Endothelial cell of umbilical vein (primary cell): ENCODE data around the gene BLOC1S1. TPM values are rescaled to one million over a fixed set of nuclear protein-coding genes. Genes with fewer than 3 reads are reported as not detected.

Experiments
- BruUV-seq: library from RNA; stranded (reverse); fragments of 400-500 nt; replicated peaks from 2 replicates; lab custom pipeline; 2021; lab: Mats Ljungman, UMichigan
- CTCF ChIA-PET: fragments of 300-600, 350-600 bp; sonication (Branson Sonifier 250); formaldehyde crosslinking; loops from one replicate; lab custom pipeline; 2021; ENCODE audit warnings: antibody characterized with exemption, inconsistent platforms; lab: Charles Lee
- POLR2A ChIA-PET: fragments of 300-600, 350-600 bp; sonication (Branson Sonifier 250); formaldehyde crosslinking; loops from one replicate; lab custom pipeline; 2021; ENCODE audit warnings: antibody characterized with exemption, inconsistent platforms; lab: Charles Lee
- DNase-seq: peaks from one replicate; pipeline ENCODE4 v3.0.0-alpha.2; 2011; ENCODE audit warnings: low read depth, low spot score
- FAIRE-seq: peaks from 2 replicates; lab custom pipeline; 2011; peaks lifted over from hg19 to GRCh38; lab: Jason Lieb, UNC
- H2AFZ ChIP-seq: 2 replicates; pipeline ENCODE4 v1.6.0; 2012; ENCODE audit warnings: low read depth, low read length, control low read depth, inconsistent platforms
- H3K27ac ChIP-seq: 2 replicates; pipeline ENCODE4 v1.5.1; 2011; ENCODE audit warnings: low read depth, mild to moderate bottlenecking, control low read depth, low read length, moderate library complexity; ENCODE audit not compliant: insufficient read depth
- H3K27me3 ChIP-seq, 2 experiments: 2 replicates each; pipeline versions ENCODE4 v1.6.0 to v1.6.1; 2011; ENCODE audit warnings: low read length in 2 of 2, mixed read lengths in 1 of 2; ENCODE audit not compliant: control insufficient read depth in 2 of 2, insufficient read depth in 2 of 2
- H3K36me3 ChIP-seq, 2 experiments: 2 replicates in 1 of 2; 3 replicates in 1 of 2; pipeline ENCODE4 v1.5.1; 2011; ENCODE audit warnings: low read length in 2 of 2, mild to moderate bottlenecking in 1 of 2, moderate library complexity in 1 of 2; ENCODE audit not compliant: control insufficient read depth in 2 of 2, insufficient read depth in 2 of 2; ENCODE audit errors: extremely low read depth in 1 of 2
- H3K4me1 ChIP-seq: 3 replicates; pipeline ENCODE4 v1.5.1; 2011; ENCODE audit warnings: mild to moderate bottlenecking, low read length; ENCODE audit not compliant: control insufficient read depth, insufficient read depth; ENCODE audit errors: extremely low read depth
- H3K4me2 ChIP-seq: 2 replicates; pipeline ENCODE4 v1.6.1; 2011; ENCODE audit warnings: low read length, control low read depth, mixed read lengths; ENCODE audit not compliant: insufficient read depth
- H3K4me3 ChIP-seq, 3 experiments: fragments of 200-600 bp in 1 of 3; sonication (generic), shearing (Covaris generic) in 1 of 3; replicated peaks in 1 of 3; 2 replicates each; pipeline ENCODE4 v1.5.1; 2011 to 2016; ENCODE audit warnings: control low read depth in 3 of 3, low read length in 3 of 3, mild to moderate bottlenecking in 2 of 3, inconsistent platforms in 1 of 3, low read depth in 1 of 3, moderate library complexity in 1 of 3; ENCODE audit not compliant: insufficient read depth in 1 of 3
- H3K79me2 ChIP-seq: 2 replicates; pipeline ENCODE4 v1.6.0; 2012; ENCODE audit warnings: low read length, inconsistent platforms; ENCODE audit not compliant: control insufficient read depth, insufficient read depth
- H3K9ac ChIP-seq: replicated peaks from 2 replicates; pipeline ENCODE3; 2011; ENCODE audit warnings: low read length, control low read depth; ENCODE audit not compliant: insufficient read depth; ENCODE audit errors: extremely low read depth
- H3K9me1 ChIP-seq: replicated peaks from 3 replicates; pipeline ENCODE4 v1.6.0; 2011; ENCODE audit warnings: mild to moderate bottlenecking, low read length; ENCODE audit not compliant: control insufficient read depth, insufficient read depth; ENCODE audit errors: extremely low read depth
- H3K9me3 ChIP-seq: replicated peaks from 2 replicates; pipeline ENCODE4 v1.5.1; 2012; ENCODE audit warnings: low read length, inconsistent platforms; ENCODE audit not compliant: control insufficient read depth, insufficient read depth
- H4K20me1 ChIP-seq: replicated peaks from 2 replicates; pipeline ENCODE3; 2011; ENCODE audit warnings: mild to moderate bottlenecking, low read length; ENCODE audit not compliant: control insufficient read depth, insufficient read depth; ENCODE audit errors: extremely low read depth
- EZH2 ChIP-seq: IDR thresholded peaks from 2 replicates; pipeline ENCODE4 v1.6.1; 2012; ENCODE audit warnings: borderline replicate concordance, low read depth, mild to moderate bottlenecking, moderate library complexity, low read length, inconsistent platforms; ENCODE audit not compliant: severe bottlenecking
- FOS ChIP-seq: IDR thresholded peaks from 2 replicates; pipeline ENCODE4 v1.6.1; 2011; ENCODE audit warnings: mild to moderate bottlenecking, low read length, moderate library complexity, borderline replicate concordance; ENCODE audit not compliant: insufficient read depth
- GATA2 ChIP-seq: IDR thresholded peaks from 2 replicates; pipeline ENCODE4 v1.7.0; 2011; ENCODE audit warnings: low read depth, mild to moderate bottlenecking, moderate library complexity, mixed read lengths, low read length; ENCODE audit not compliant: insufficient read length, insufficient read depth
- JUN ChIP-seq: IDR thresholded peaks from 2 replicates; pipeline ENCODE4 v1.6.1; 2011; ENCODE audit warnings: borderline replicate concordance, low read depth; ENCODE audit not compliant: insufficient read length, insufficient read depth
- MYC ChIP-seq: IDR thresholded peaks from one replicate; pipeline ENCODE4 v1.6.1; 2011; ENCODE audit warnings: mild to moderate bottlenecking, low read depth, low read length
- POLR2A ChIP-seq: IDR thresholded peaks from 2 replicates; pipeline ENCODE4 v1.6.1; 2012; ENCODE audit warnings: low read depth, mild to moderate bottlenecking, control low read depth, low read length
- POLR2AphosphoS5 ChIP-seq: IDR thresholded peaks from 2 replicates; pipeline ENCODE4 v1.6.1; 2012; ENCODE audit warnings: low read depth, mild to moderate bottlenecking, control low read depth, low read length, moderate library complexity; ENCODE audit not compliant: insufficient read depth
- dilution Hi-C: fragments of 300-500 bp; cut with MboI; formaldehyde crosslinking; loops from one replicate; pipeline ENCODE4 v1.15.0; 2019; ENCODE audit warnings: low sequenced_read_pairs; ENCODE audit not compliant: extremely low pct_ligation_motif_present
- intact Hi-C: fragments of 100-400 bp; cut with micrococcal nuclease; formaldehyde crosslinking; loops from one replicate; pipeline ENCODE4 v1.10.0; 2022
- polyA plus RNA-seq, 4 experiments: library from polyadenylated mRNA; depleted of rRNA in 3 of 4; stranded (reverse) in 3 of 4; unstranded in 1 of 4; fragments of >200 nt; gene quantifications; 2 replicates each; pipeline versions ENCODE4 v1.2.1 to v1.2.3, GENCODE V29; 2011 to 2012; ENCODE audit warnings: missing spikeins in 1 of 4
- total RNA-seq: library from RNA; stranded (reverse); gene quantifications from 2 replicates; pipeline ENCODE4 v1.2.3, GENCODE V29; 2021
- TF ChIP-seq, protein P1 (sequence below), 2 donors: IDR thresholded peaks; 1 replicate in 1 of 2; 2 replicates in 1 of 2; pipeline ENCODE4 v1.5.1; 2011; ENCODE audit warnings: low read length in 2 of 2, mild to moderate bottlenecking in 2 of 2, moderate library complexity in 2 of 2, control low read depth in 1 of 2, inconsistent platforms in 1 of 2, low read depth in 1 of 2; ENCODE audit not compliant: insufficient read depth in 1 of 2; ENCODE audit errors: extremely low read depth in 1 of 2
- TF ChIP-seq, protein P2 (sequence below): IDR thresholded peaks from 2 replicates; pipeline ENCODE4 v1.6.1; 2011; ENCODE audit not compliant: insufficient read depth, insufficient read length

The BLOC1S1 gene
- total and polyA plus RNA-seq, 2 donors (not counting 3 experiments of a cell fraction or from before 2014, with no cell fraction given) = 84.1 to 192 TPM

GRCh38 chr12:55728186-55728938 lies 12.5 kb downstream of the BLOC1S1 start:
- no peak overlapping the region for H2AFZ ChIP-seq
- H3K79me2 ChIP-seq = peaks cover 30% of the 10 kb centered on the region
- peak; percentile 76 for FAIRE-seq
- peak; percentile 61 for DNase-seq
- H3K4me3 ChIP-seq = peak overlapping the region; percentile 71 to 89 (median 76)
- intact Hi-C loops = no loop called here
- H3K36me3 ChIP-seq = peaks cover 13 to 27% of the 10 kb centered on the region in 2 experiments
- H4K20me1 ChIP-seq = no peaks in the 10 kb centered on the region
- peak overlapping the region; percentile 58 for H3K27ac ChIP-seq
- no peaks in the 10 kb centered on the region for H3K9me3 ChIP-seq
- H3K4me2 ChIP-seq = peak overlapping the region; percentile 46
- no peaks in the 10 kb centered on the region for H3K27me3 ChIP-seq
- peaks cover 19% of the 10 kb centered on the region for H3K4me1 ChIP-seq
- H3K9ac ChIP-seq = peak overlapping the region; percentile 94
- no TSS peak for BruUV-seq
- no peaks in the 10 kb centered on the region for H3K9me1 ChIP-seq
- dilution Hi-C loops = no loop called here
- ChIA-PET POLR2A (interaction anchor here (0.7 to 1.8 kb wide), 5 partner anchors 10 to 1223 kb away, joined by 3 to 6 read pairs (median 3); partner anchors contain the start of genes ORMDL2, RAB5B and SARNP), CTCF (interaction anchor here (1.5 to 3.0 kb wide), 4 partner anchors 8 to 301 kb away, joined by 5 to 51 read pairs (median 10); partner anchors contain the start of genes BLOC1S1 and RDH5)
- TF ChIP-seq GATA2 = no peak
- TF ChIP-seq, protein P1, sequence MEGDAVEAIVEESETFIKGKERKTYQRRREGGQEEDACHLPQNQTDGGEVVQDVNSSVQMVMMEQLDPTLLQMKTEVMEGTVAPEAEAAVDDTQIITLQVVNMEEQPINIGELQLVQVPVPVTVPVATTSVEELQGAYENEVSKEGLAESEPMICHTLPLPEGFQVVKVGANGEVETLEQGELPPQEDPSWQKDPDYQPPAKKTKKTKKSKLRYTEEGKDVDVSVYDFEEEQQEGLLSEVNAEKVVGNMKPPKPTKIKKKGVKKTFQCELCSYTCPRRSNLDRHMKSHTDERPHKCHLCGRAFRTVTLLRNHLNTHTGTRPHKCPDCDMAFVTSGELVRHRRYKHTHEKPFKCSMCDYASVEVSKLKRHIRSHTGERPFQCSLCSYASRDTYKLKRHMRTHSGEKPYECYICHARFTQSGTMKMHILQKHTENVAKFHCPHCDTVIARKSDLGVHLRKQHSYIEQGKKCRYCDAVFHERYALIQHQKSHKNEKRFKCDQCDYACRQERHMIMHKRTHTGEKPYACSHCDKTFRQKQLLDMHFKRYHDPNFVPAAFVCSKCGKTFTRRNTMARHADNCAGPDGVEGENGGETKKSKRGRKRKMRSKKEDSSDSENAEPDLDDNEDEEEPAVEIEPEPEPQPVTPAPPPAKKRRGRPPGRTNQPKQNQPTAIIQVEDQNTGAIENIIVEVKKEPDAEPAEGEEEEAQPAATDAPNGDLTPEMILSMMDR (IDR thresholded peaks at IDR 0.05; ENCODE audit: extremely low read depth in 1 of 2, insufficient read depth in 1 of 2, low read depth in 1 of 2, low read length in 2 of 2) = no peak
- no peak for TF ChIP-seq JUN
- no peak for TF ChIP-seq FOS
- TF ChIP-seq POLR2AphosphoS5 = no peak
- no peak for TF ChIP-seq MYC
- TF ChIP-seq, protein P2, sequence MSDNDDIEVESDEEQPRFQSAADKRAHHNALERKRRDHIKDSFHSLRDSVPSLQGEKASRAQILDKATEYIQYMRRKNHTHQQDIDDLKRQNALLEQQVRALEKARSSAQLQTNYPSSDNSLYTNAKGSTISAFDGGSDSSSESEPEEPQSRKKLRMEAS = no peak
- no peak for TF ChIP-seq POLR2A
- TF ChIP-seq EZH2 = no peak
